Mononuclear cell (primary cell): ENCODE results near the gene KATNIP. TPM values are rescaled to one million over a fixed set of nuclear protein-coding genes. Genes with fewer than 3 reads are reported as not detected.

Experiments
- H3K27me3 ChIP-seq: 2 replicates; pipeline ENCODE4 v1.6.0; 2011; ENCODE audit warnings: low read length, control low read depth; ENCODE audit not compliant: insufficient read depth
- H3K4me1 ChIP-seq: 2 replicates; pipeline ENCODE4 v1.5.1; 2011; ENCODE audit warnings: mild to moderate bottlenecking, low read length, control low read depth; ENCODE audit not compliant: insufficient read depth
- H3K4me3 ChIP-seq: 2 replicates; pipeline ENCODE4 v1.5.1; 2011; ENCODE audit warnings: mild to moderate bottlenecking, low read length, moderate library complexity
- H3K9me3 ChIP-seq: 2 replicates; pipeline ENCODE4 v1.5.1; 2011; ENCODE audit warnings: low read depth, mild to moderate bottlenecking, control low read depth, low read length
- total RNA-seq: library from RNA; depleted of rRNA; stranded (reverse); fragments of >200 nt; gene quantifications from one replicate; pipeline ENCODE4 v1.2.3, GENCODE V29; 2012

KATNIP gene
- total RNA-seq, 1 donor: 15.7 TPM

DNA sequence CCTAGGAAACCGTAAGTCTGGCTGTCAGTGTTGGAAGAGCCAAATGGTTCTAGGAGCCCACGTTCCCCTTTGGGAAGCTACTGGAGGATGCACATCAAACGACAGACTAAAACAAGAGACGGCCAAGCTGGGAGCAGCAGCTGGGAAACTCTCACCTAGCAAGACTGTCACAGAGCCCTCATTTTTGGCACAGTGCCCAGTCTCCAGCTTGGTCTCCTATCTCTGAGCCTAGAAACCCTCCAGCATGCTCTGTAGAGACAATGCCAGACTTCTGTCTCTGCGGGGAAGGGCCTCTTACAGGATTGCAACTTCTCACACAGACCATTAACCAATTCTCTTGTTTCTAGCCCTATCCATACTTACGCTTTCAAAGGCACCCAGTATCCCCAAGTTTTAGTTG lies 23.8 kb upstream of the KATNIP start:
- H3K4me1 ChIP-seq: no peaks in the 10 kb centered on the region
- H3K9me3 ChIP-seq: no peaks in the 10 kb centered on the region
- no peak overlapping the region for H3K4me3 ChIP-seq
- no peaks in the 10 kb centered on the region for H3K27me3 ChIP-seq

DNA sequence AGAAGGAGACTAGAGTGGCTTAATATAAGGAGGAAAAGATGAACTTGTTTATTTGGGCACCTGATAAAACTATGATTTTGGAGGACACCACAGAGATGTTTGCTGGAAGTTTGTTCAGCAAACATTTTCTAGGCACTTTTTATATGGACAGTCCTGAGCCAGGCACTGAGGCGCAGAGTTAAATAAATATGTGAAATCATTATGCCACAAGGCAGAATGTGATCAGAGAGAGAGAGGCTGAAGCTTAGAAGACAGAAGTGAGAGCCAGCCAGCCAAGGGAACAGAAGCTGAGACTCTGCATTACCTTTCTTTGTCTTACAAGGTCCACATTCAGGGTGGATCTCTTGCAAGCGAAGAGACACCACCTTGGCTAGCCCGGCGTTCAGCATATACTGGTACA lies 21.6 kb upstream of the KATNIP start:
- H3K27me3 ChIP-seq: no peaks in the 10 kb centered on the region
- H3K9me3 ChIP-seq: no peaks in the 10 kb centered on the region
- no peaks in the 10 kb centered on the region for H3K4me1 ChIP-seq
- H3K4me3 ChIP-seq: no peak overlapping the region

DNA sequence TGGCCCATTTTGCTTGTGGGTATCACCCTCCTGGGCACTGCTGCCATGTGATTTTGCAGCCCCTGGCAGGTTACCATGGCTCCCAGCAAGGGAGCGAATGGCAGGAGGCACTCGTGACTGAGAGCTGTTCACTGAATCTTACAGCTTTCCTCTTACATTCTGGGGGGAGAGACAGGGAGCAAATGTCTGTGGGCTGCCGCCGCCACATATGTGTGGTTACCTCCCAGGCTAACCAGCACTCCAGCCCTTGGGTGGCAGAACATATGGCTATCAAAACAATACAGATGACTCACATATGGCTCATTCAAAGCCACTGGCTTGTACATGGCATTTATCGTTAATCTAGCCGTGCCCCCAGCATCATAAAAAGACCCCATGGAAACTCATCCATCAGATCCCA lies 20.0 kb upstream of the KATNIP start:
- H3K9me3 ChIP-seq: no peaks in the 10 kb centered on the region
- H3K4me1 ChIP-seq: no peaks in the 10 kb centered on the region
- H3K27me3 ChIP-seq: no peaks in the 10 kb centered on the region
- no peak overlapping the region for H3K4me3 ChIP-seq

DNA sequence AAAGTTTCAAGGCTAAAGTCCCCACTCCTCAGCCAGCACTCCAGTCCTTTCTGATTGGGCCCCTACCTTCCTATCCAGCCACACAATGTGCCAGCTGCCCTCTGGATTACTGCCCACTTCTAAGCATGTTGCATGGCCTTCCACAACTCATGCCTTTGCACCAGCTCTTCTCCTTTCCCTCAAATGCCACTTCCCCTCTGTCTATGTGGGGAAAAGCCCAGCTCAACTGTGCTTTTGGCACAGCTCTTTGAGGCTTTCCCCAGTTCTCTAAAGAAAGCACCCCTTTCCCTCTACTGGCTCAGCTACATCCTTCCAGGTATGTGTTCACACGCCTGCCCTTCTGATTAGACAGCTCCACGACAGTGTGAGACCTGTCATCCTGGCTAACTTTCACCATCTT lies 18.8 kb upstream of the KATNIP start:
- Histone ChIP-seq H3K4me1 (no peaks in the 10 kb centered on the region), H3K9me3 (no peaks in the 10 kb centered on the region), H3K27me3 (no peaks in the 10 kb centered on the region), H3K4me3 (no peak overlapping the region)

DNA sequence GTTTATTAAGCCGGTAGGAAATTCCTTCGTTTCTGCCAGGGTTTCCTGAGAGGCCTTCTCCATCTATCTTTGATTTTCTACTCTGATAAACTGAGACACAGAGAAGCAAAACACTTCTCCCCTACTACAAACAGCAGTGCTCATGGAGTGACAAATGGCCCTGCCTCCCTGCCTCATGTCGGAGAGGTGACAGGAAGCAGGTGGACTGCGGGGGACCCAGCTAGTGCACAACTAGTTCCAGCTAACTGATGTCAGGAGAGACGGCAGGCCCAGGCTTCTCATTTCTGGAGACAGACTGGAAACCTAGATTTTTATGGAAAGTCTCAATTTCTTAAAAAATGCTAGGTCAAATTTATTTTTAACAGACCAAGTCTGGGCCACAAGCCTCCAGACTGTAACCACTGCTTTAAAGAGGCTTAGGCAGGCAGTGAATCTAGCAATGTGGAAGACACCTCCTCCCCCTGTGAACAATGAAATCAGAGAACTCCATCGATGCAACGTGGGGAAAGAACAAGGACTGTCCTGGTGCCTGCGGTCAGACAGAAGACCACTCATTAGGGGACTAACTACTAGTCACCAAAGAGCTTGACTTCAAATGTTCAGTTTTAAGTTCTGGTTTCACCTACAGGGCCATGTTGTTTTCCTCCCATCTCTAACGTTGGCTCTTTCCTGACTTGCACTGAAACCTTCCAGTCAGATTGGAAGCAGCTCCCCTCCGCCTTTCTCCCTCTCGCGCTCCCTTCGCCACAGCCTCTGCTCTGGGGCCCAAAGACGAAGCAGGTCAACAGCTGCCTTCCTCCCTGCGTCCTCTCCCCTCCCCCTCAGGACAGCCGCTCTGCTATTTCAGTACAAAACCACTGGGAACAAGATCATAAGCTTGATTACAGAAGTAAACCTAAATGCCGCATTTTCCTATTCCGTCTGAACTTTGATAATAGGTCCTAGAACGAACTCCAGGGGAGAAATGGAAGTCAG lies 17.8 kb upstream of the KATNIP start:
- H3K4me3 ChIP-seq: no peak overlapping the region
- H3K27me3 ChIP-seq: no peaks in the 10 kb centered on the region
- H3K4me1 ChIP-seq: no peaks in the 10 kb centered on the region
- no peaks in the 10 kb centered on the region for H3K9me3 ChIP-seq

DNA sequence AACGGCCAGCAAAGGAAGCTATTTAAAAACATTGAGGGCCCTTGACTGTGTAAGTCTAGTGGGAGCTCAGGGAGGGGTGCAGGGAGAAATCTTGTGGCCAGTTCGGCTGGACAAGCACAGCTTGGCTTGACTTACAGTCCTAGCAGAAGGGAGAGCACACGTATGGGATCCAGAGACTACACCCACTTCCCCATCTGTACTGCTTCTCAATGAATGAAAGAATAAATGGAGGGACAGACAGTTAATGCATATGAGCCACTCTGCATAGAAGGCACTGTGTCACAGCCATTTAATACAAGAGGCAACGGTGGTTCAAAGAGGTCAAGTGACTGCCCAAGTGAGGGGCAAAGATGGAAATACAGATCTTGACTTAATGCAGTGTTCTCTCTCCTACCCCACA lies 15.7 kb upstream of the KATNIP start:
- H3K4me3 ChIP-seq: no peak overlapping the region
- no peaks in the 10 kb centered on the region for H3K9me3 ChIP-seq
- no peaks in the 10 kb centered on the region for H3K4me1 ChIP-seq
- no peaks in the 10 kb centered on the region for H3K27me3 ChIP-seq

DNA sequence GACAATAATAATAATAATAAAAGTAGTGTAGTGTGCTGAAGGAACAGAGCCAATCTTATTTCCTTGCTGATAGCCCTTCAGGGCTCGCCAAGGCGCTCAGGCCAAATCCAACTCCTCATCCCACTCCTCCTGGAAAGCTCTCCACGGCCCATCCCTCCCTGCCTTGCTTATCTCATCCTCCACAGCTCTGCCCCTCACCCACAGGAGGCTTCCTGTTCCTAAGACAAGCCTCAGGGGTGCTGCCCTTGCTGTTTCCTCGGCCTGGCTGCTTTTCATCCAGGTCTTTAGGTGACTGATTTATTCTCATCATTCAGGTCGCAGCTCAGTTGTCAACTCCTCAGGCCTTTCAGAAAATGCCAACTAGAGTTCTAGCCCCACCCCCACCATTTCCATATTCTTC lies 11.4 kb upstream of the KATNIP start:
- Histone ChIP-seq H3K4me3 (no peak overlapping the region), H3K9me3 (no peaks in the 10 kb centered on the region), H3K27me3 (no peaks in the 10 kb centered on the region), H3K4me1 (no peaks in the 10 kb centered on the region)

DNA sequence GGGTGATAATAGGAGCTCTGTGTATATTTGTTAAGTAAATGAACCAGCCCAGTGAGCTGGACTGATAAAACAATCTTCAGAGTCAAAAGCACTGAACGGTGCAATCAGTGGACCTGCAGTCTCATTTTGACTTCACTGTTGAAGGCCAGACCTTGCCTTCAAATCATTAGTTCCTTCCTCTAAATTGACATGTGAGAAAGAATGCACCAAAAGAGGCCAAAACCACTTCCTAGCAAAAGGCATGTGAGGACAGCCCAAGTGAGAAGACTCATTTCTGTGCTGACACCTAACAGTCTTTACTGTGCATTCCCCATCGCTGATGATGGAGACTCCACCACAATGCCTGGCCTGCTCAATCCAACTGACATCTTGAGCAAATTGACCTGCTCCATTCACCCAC lies 10.8 kb upstream of the KATNIP start:
- Histone ChIP-seq H3K27me3 (no peaks in the 10 kb centered on the region), H3K9me3 (no peaks in the 10 kb centered on the region), H3K4me1 (no peaks in the 10 kb centered on the region), H3K4me3 (no peak overlapping the region)

DNA sequence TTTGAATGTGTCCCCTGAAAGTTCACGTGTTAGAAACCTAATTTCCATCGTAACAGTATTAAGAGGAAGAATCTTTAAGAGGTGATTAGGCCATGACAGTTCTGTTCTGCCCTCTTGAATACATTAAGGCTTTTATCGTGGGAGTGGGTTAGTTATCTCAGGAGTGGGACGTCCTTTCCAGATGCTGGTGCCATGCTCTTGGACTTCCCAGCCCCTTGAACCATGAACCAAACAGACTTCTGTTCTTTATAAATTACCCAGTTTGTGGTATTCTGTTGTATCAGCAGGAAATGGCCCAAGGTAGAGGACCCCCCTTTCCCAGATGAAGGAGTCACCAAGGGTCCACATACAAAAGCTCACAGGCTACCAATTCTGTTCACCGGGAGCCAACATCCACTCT lies 10.3 kb upstream of the KATNIP start:
- Histone ChIP-seq H3K9me3 (no peaks in the 10 kb centered on the region), H3K4me1 (no peaks in the 10 kb centered on the region), H3K27me3 (no peaks in the 10 kb centered on the region), H3K4me3 (no peak overlapping the region)

DNA sequence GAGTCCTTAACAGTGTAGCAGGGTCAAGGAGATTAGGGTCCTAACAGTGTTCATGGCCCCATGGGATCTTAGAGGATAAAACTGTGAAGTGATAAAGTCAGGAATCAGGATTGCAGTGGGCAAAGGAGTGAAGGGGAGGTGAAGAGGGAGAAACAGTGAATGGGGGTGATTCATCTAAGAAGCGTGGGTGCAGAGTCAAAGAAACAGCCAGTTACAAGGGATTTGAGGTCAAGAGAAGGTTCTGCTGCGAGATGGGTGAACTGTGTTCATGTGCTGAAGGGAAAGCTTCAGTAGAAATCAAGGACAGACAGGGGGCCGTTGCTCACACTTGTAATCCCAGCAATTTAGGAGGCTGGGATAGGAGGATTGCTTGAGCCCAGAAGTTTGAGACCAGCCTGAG lies 6.1 kb upstream of the KATNIP start:
- Histone ChIP-seq H3K27me3 (no peaks in the 10 kb centered on the region), H3K4me1 (peaks cover 7% of the 10 kb centered on the region), H3K4me3 (no peak overlapping the region), H3K9me3 (no peaks in the 10 kb centered on the region)

DNA sequence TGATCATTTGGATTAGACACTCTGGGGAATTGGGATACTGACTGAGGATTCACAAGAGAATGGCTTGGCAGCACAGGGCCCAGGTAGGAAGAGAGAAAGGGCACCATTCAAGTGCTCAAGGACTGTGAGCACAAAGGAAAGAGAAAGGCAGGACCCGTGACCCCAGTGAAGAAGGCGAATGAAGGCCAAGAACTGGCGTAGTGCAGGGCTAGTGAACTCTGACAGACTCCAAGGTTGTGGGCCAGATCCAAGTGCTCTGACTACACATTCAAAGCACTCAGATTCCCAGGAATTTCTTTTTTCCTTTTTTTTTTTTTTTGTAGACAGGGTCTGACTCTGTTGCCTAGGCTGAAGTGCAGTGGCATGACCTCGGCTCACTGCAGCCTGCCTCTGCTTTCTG lies 5.3 kb upstream of the KATNIP start:
- H3K4me1 ChIP-seq: peaks cover 13% of the 10 kb centered on the region
- no peaks in the 10 kb centered on the region for H3K9me3 ChIP-seq
- no peak overlapping the region for H3K4me3 ChIP-seq
- H3K27me3 ChIP-seq: no peaks in the 10 kb centered on the region

DNA sequence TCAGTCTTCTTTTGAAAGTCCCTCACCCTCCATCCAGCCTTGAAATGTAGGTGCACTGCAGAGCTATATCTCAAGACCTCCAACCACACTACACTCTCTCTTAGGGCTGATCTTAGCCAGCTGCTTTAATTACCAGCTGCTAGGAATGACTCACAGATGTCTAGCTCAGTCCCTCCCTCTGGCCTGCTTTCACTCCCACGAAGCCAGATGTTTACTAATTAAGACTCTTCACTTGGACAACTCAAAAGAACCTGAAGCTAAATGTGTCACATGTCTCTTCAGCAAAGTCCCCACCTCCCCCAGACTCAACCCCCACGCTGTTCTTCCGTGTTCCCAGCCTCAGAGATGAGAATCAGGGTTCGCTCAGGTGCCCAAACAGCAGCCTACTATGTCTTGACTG lies 2.8 kb upstream of the KATNIP start:
- Histone ChIP-seq H3K4me3 (no peak overlapping the region), H3K27me3 (no peaks in the 10 kb centered on the region), H3K4me1 (peaks cover 22% of the 10 kb centered on the region), H3K9me3 (no peaks in the 10 kb centered on the region)

DNA sequence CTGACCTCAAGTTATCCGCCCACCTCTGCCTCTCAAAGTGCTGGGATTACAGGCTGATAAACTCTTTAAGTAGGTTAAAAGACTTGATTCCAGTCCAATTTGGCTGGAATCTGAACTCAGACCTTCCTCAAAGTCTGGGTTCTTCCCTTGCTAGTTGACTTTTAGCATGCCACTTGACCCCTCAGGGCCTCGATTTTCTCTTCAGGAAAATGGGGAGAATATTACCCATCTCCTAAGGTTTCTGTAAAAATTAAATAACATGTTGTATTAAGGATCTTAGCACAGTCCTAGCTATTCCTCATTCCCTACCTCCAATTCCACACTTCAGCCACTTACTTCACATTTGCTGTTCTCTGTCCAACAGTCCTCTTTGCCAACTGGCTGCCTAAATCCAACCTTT lies 2.1 kb upstream of the KATNIP start:
- H3K4me1 ChIP-seq: peaks cover 22% of the 10 kb centered on the region
- H3K9me3 ChIP-seq: no peaks in the 10 kb centered on the region
- no peaks in the 10 kb centered on the region for H3K27me3 ChIP-seq
- H3K4me3 ChIP-seq: no peak overlapping the region

DNA sequence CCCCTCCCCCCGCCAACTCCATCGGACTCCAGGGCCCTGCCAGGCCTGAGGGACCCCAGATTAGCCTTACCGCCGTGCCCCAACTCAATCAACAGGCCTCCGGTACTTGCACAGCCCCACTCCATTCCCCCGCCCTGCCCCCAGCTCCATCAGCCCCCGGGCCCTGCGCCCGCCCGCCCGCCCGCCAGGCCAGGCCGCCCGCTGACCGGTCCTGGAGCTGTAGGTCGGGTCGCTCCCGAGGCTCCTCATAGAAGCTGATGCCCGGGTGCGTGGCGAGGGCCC lies 539 bp upstream of the KATNIP start:
- Histone ChIP-seq H3K9me3 (no peaks in the 10 kb centered on the region), H3K4me3 (peak overlapping the region; percentile 96), H3K27me3 (no peaks in the 10 kb centered on the region), H3K4me1 (peaks cover 22% of the 10 kb centered on the region)

DNA sequence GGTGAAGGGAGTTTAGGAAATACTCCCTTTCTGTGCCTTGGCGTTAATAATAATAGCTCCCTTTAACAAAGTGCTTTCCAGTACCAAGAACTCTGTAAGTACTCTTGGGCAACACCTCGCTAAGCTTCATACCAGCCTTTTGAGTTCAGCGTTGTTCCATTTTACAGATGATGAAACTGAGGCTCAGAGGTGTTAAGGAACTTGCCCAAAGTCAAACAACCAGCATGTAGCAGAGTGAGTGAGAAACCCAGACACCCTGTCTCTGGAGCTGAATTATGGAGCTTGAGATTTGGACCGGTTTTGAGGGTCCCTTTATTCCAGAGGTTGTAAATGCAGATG lies 607 bp downstream of the KATNIP start:
- Histone ChIP-seq H3K4me1 (peaks cover 22% of the 10 kb centered on the region), H3K4me3 (peak overlapping the region; percentile 96), H3K9me3 (no peaks in the 10 kb centered on the region), H3K27me3 (no peaks in the 10 kb centered on the region)

DNA sequence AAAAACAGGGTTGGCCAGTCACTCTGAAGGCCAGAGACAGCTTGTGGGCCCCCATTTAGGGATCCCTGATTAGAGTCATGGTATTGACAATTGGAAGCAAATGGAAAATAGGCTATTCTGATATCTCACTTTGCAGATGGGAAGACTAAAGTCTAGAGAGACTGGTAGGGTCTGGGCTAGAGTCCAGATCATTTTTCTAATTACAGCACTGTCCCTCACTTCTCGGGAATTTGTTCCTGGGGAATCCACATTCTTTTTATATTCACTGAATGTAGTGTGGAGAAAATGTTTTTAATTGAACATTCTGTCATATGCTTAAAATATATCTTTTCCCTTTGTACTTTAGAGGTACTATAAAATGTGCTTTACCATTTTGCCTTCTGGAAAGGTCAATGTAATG lies 1.1 kb downstream of the KATNIP start:
- Histone ChIP-seq H3K27me3 (no peaks in the 10 kb centered on the region), H3K9me3 (no peaks in the 10 kb centered on the region), H3K4me3 (no peak overlapping the region), H3K4me1 (peaks cover 22% of the 10 kb centered on the region)
